ENCODE measurements around the gene RALGPS1. TPM values are rescaled to one million over a fixed set of nuclear protein-coding genes. Genes with fewer than 3 reads are reported as not detected.

The RALGPS1 gene
- total and polyA plus RNA-seq, 2 of the 13 experiments (the other 11 are each of a cell fraction or from before 2014, with no cell fraction given), result 3.7 to 6.5 TPM

GRCh38 chr9:127177665-127178265 lies 263.2 kb downstream of the RALGPS1 start (continued):
- no peak for TF ChIP-seq TOPORS (CRISPR knock-in tag; IDR thresholded peaks at IDR 0.05)

GRCh38 chr9:127178686-127179632 lies 264.4 kb downstream of the RALGPS1 start:
- DNase-seq (ENCODE audit: low spot score) (no peak), FAIRE-seq (no peak), ATAC-seq (no peak; the same call in 2 of the 3 replicates)
- ChIA-PET POLR2A (no interaction called here), CTCF (ENCODE audit: low intra/inter-chr PET ratio, low total read pairs) (no interaction called here)
- H3K27me3 ChIP-seq (ENCODE audit: control insufficient read depth in 1 of 2, insufficient read depth in 2 of 2, low read length in 2 of 2), result no peaks in the 10 kb centered on the region; a peak in 1 of 5 replicates
- BruUV-seq (replicated peaks), result no TSS peak
- no peak overlapping the region for H3K27ac ChIP-seq (ENCODE audit: extremely low read length, insufficient read depth, low read length)
- H3K4me1 ChIP-seq (ENCODE audit: insufficient read depth, low read length), result peaks cover 14% of the 10 kb centered on the region
- no peaks in the 10 kb centered on the region for H3K9me3 ChIP-seq (ENCODE audit: low read length)
- H3K36me3 ChIP-seq (replicated peaks in 1 of 2; ENCODE audit: control insufficient read depth in 1 of 2, insufficient read depth in 2 of 2, low read length in 2 of 2), result no peaks in the 10 kb centered on the region
- no peaks in the 10 kb centered on the region for H3K79me2 ChIP-seq (ENCODE audit: insufficient read depth, low read length)
- H3K9ac ChIP-seq (ENCODE audit: insufficient read depth, low read depth, low read length), result no peak overlapping the region
- no peaks in the 10 kb centered on the region for H4K20me1 ChIP-seq (ENCODE audit: insufficient read depth, low read length)
- no peak overlapping the region for H2AFZ ChIP-seq (ENCODE audit: low read length)
- intact Hi-C loops (cut with micrococcal nuclease; ENCODE audit: unreplicated experiment) (no loop called here), in situ Hi-C loops (cut with HindIII; ENCODE audit: extremely low pct_ligation_motif_present, low pct_unique_long_range_greater_than_20kb) (no loop called here)
- H3K4me3 ChIP-seq (replicated peaks in 1 of 3; ENCODE audit: insufficient read depth in 1 of 3, low read depth in 2 of 3, low read length in 3 of 3), result no peak overlapping the region
- 80% methylated on average over 6 of the region's 12 CpGs for WGBS (ENCODE audit: low lambda C conversion rate)
- TF ChIP-seq ZFAT (CRISPR knock-in tag; conservative IDR thresholded peaks at IDR 0.05), result no peak
- TF ChIP-seq MAFK (conservative IDR thresholded peaks at IDR 0.05 in 1 of 2, IDR thresholded peaks at IDR 0.05 in 1 of 2; ENCODE audit: low read length in 2 of 2), result peak; percentile 91 to 95
- TF ChIP-seq MAFF (IDR thresholded peaks at IDR 0.05; ENCODE audit: low read depth, low read length), result peak; percentile 91
- no peak overlapping the region for H3K4me2 ChIP-seq (ENCODE audit: low read depth, low read length)

All from HepG2 (cell line).